ENCODE data around the gene TADA2A. TPM values are rescaled to one million over a fixed set of nuclear protein-coding genes. Genes with fewer than 3 reads are reported as not detected.

The TADA2A gene
- total and polyA plus RNA-seq, 2 experiments from 2014 or later = 8.4 to 18.3 TPM

DNA sequence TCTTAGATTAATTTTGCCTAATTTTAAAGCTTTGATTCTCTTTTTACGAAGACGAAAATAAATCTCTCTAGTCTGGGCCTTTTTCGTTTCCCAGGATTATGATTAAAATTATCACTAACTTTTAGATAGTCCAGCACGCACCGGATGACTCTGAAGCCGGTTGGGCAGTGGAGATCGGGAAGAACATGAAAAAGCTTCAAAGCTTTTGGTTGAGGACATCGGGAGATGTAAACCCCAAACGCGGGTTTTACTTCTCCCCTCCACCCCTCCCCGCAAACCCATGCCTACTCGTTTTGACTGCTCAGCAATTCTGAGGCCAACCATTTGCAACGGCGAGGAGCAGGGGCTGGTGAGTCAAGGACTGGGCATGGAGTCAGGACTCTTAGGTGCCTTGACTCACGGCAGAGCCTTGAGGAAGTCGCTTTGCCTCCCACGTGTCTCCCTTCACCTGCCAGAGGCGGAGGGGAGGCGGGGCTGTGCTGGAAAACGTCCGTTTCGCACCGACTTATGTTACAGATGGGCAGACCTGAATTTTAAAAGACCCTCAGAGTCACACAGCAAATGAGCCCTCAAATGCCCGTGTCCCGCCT is 82.0 kb downstream of the TADA2A start:
- 6% methylated on average over 25 of the region's 25 CpGs for WGBS (ENCODE audit: low lambda C conversion rate, missing lambda C conversion rate)
- DNase-seq (ENCODE audit: low spot score) = peak; percentile 91

DNA sequence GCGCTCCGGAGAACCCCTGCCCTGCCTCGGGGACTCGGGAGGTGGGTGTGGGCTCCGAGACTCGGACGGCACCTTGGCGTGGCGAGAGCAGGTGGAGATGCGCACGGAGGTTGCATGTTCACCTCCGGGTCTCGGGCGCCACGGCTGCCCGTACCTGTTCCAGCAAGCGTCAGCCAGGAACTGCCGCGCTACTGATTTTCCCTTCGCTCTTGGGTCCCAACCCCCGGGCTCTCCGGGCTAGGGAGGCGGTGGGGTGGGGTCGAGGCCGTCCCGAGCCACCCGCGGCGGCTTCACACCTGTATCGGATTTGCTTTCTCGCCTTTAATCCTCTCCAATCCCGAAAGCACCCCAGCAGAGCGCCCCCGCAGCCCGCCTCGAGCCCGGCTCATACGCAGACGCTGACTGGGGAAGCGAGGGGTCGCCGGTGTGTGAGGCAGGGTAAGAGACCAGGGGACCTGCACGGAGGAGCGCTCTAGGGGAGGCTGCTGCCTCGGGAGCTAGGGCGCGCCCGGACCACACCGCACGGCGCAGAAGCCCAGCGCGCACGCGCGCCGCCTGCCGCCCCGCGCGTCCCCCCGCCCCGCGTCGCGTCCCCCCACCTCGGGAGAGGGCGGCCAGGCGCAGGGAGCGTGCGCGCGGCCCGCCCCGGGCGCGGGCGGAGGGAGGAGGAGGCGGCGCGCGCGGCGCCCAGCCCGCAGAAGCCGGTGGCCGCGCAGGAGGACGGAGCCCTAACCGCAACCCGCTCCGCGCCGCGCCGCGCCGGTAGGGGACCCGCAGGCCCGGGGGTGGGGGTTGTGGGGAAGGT is 82.7 kb downstream of the TADA2A start, which contains the start of gene DUSP14:
Gene DUSP14 (plus strand): TSS at position 695 of the 805 bp plus-strand sequence. CDS start 22,382 bp downstream, outside the sequence.
- H3K9me2 ChIP-seq (replicated peaks; ENCODE audit: insufficient read depth) = no peaks in the 10 kb centered on the region
- TF ChIP-seq EZH2 (IDR thresholded peaks at IDR 0.05; ENCODE audit: borderline replicate concordance) (no peak), EZH2phosphoT487 (IDR thresholded peaks at IDR 0.05; ENCODE audit: low read depth, severe bottlenecking, unreplicated experiment) (no peak)
- TF ChIP-seq, protein P1, sequence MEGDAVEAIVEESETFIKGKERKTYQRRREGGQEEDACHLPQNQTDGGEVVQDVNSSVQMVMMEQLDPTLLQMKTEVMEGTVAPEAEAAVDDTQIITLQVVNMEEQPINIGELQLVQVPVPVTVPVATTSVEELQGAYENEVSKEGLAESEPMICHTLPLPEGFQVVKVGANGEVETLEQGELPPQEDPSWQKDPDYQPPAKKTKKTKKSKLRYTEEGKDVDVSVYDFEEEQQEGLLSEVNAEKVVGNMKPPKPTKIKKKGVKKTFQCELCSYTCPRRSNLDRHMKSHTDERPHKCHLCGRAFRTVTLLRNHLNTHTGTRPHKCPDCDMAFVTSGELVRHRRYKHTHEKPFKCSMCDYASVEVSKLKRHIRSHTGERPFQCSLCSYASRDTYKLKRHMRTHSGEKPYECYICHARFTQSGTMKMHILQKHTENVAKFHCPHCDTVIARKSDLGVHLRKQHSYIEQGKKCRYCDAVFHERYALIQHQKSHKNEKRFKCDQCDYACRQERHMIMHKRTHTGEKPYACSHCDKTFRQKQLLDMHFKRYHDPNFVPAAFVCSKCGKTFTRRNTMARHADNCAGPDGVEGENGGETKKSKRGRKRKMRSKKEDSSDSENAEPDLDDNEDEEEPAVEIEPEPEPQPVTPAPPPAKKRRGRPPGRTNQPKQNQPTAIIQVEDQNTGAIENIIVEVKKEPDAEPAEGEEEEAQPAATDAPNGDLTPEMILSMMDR (IDR thresholded peaks at IDR 0.05; ENCODE audit: poor library complexity) = peak; percentile 10
- peak within 1 kb of the TSS; percentile 87 for H3K27ac ChIP-seq
- H3K79me2 ChIP-seq = peaks cover 32% of the 10 kb centered on the region
- DNase-seq (ENCODE audit: low spot score) = peak; percentile 95
- no peaks in the 10 kb centered on the region for H3K27me3 ChIP-seq
- H3K9me3 ChIP-seq (ENCODE audit: low read depth) = no peaks in the 10 kb centered on the region
- H3K4me3 ChIP-seq = peak within 1 kb of the TSS; percentile 79
- H3K4me2 ChIP-seq = peak within 1 kb of the TSS; percentile 99
- H3K4me1 ChIP-seq (ENCODE audit: insufficient read depth) = peaks cover 26% of the 10 kb centered on the region
- peak within 1 kb of the TSS; percentile 92 for H2AFZ ChIP-seq
- no peaks in the 10 kb centered on the region for H4K20me1 ChIP-seq (ENCODE audit: insufficient read depth, poor library complexity, severe bottlenecking)
- H3K36me3 ChIP-seq (replicated peaks; ENCODE audit: insufficient read depth, low read depth) = no peaks in the 10 kb centered on the region
- under 1% methylated on average over 48 of the region's 100 CpGs for WGBS (ENCODE audit: low lambda C conversion rate, missing lambda C conversion rate)

More for the DNA sequence above, 82.0 kb downstream of the TADA2A start:
- Histone ChIP-seq H3K27me3 (no peaks in the 10 kb centered on the region), H3K4me2 (peak overlapping the region; percentile 99), H3K4me3 (peak overlapping the region; percentile 75), H3K27ac (peak overlapping the region; percentile 87), H2AFZ (peak overlapping the region; percentile 92), H3K36me3 (replicated peaks; ENCODE audit: insufficient read depth, low read depth) (no peaks in the 10 kb centered on the region), H4K20me1 (ENCODE audit: insufficient read depth, poor library complexity, severe bottlenecking) (no peaks in the 10 kb centered on the region), H3K4me1 (ENCODE audit: insufficient read depth) (peaks cover 29% of the 10 kb centered on the region), H3K9me3 (ENCODE audit: low read depth) (no peaks in the 10 kb centered on the region), H3K9me2 (replicated peaks; ENCODE audit: insufficient read depth) (no peaks in the 10 kb centered on the region), H3K79me2 (peaks cover 26% of the 10 kb centered on the region)
- TF ChIP-seq, protein P1 (IDR thresholded peaks at IDR 0.05; ENCODE audit: poor library complexity) = no peak
- TF ChIP-seq EZH2 (IDR thresholded peaks at IDR 0.05; ENCODE audit: borderline replicate concordance) = no peak
- no peak for TF ChIP-seq EZH2phosphoT487 (IDR thresholded peaks at IDR 0.05; ENCODE audit: low read depth, severe bottlenecking, unreplicated experiment)

DNA sequence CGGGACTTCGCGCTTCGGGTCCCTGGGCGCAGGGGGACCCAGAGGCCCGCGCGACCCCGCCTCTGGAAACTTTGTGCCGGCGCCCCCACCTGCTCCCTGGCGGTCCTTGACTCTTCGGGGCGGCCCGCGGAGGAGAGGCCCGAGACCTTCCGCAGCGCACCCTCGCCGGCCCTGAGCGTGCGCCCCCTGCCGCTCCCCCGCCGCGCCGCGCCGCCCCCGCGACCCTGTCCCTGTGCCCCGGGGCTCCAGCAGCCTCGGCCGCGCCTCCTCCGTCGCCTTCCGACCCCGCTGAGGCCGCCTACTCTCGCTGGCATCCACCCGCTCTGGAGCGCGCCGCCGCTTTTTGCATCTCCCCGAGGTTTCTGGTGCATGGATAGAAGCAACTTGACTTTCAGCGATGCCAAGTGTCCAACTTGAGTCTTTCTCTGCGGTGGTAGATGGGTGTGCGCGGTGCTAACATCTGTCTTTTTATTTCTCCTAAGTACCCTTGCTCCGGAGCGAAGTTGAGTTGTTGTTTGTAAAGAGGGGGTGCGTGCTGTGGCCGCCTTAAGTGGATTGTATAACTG is 83.4 kb downstream of the TADA2A start:
- peaks cover 39% of the 10 kb centered on the region for H3K79me2 ChIP-seq
- TF ChIP-seq, protein P1 (IDR thresholded peaks at IDR 0.05; ENCODE audit: poor library complexity) = peak; percentile 38
- no peak for TF ChIP-seq EZH2 (IDR thresholded peaks at IDR 0.05; ENCODE audit: borderline replicate concordance)
- no peak for TF ChIP-seq EZH2phosphoT487 (IDR thresholded peaks at IDR 0.05; ENCODE audit: low read depth, severe bottlenecking, unreplicated experiment)
- no peaks in the 10 kb centered on the region for H3K36me3 ChIP-seq (replicated peaks; ENCODE audit: insufficient read depth, low read depth)
- H3K27ac ChIP-seq = peak overlapping the region; percentile 82
- H3K4me3 ChIP-seq = peak overlapping the region; percentile 79
- peaks cover 26% of the 10 kb centered on the region for H3K4me1 ChIP-seq (ENCODE audit: insufficient read depth)
- no peaks in the 10 kb centered on the region for H3K9me2 ChIP-seq (replicated peaks; ENCODE audit: insufficient read depth)
- peak overlapping the region; percentile 45 for H2AFZ ChIP-seq
- no peaks in the 10 kb centered on the region for H3K27me3 ChIP-seq
- DNase-seq (ENCODE audit: low spot score) = peak; percentile 89
- no peaks in the 10 kb centered on the region for H3K9me3 ChIP-seq (ENCODE audit: low read depth)
- H3K4me2 ChIP-seq = peak overlapping the region; percentile 93
- 1% methylated on average over 30 of the region's 56 CpGs for WGBS (ENCODE audit: low lambda C conversion rate, missing lambda C conversion rate)
- no peaks in the 10 kb centered on the region for H4K20me1 ChIP-seq (ENCODE audit: insufficient read depth, poor library complexity, severe bottlenecking)
